Activated CD4-positive, alpha-beta memory T cell treated with anti-CD3 and anti-CD28 coated beads for 36 hours (primary cell): ENCODE data around the gene KPNA6. TPM values are rescaled to one million over a fixed set of nuclear protein-coding genes. Genes with fewer than 3 reads are reported as not detected.

ENCODE experiments used
- CTCF ChIA-PET: fragments of 350-600 bp; sonication (Branson Sonifier 250); formaldehyde crosslinking; loops from one replicate; lab custom pipeline; 2021; ENCODE audit warnings: antibody characterized with exemption, inconsistent platforms; lab: Charles Lee
- POLR2A ChIA-PET: fragments of 350-600 bp; sonication (Branson Sonifier 250); formaldehyde crosslinking; loops from one replicate; lab custom pipeline; 2021; ENCODE audit warnings: antibody characterized with exemption; lab: Charles Lee
- DNase-seq: peaks from one replicate; pipeline ENCODE4 v3.0.0-alpha.2; 2020
- H3K27ac Mint-ChIP-seq: one replicate; pipeline ENCODE4 v1.8.0; 2021; ENCODE audit warnings: mixed read lengths
- H3K27me3 Mint-ChIP-seq: one replicate; pipeline ENCODE4 v1.8.0; 2021; ENCODE audit warnings: mixed read lengths
- H3K36me3 Mint-ChIP-seq: one replicate; pipeline ENCODE4 v1.8.0; 2021; ENCODE audit warnings: mixed read lengths
- H3K4me1 Mint-ChIP-seq: one replicate; pipeline ENCODE4 v1.8.0; 2021; ENCODE audit warnings: low read depth, mixed read lengths
- H3K4me3 Mint-ChIP-seq: one replicate; pipeline ENCODE4 v1.8.0; 2021; ENCODE audit warnings: mild to moderate bottlenecking, mixed read lengths
- H3K9me3 Mint-ChIP-seq: one replicate; pipeline ENCODE4 v1.8.0; 2021; ENCODE audit warnings: mixed read lengths
- intact Hi-C: fragments of 100-400 bp; cut with micrococcal nuclease; formaldehyde crosslinking; loops from one replicate; pipeline ENCODE4 v1.15.1; 2023
- total RNA-seq, 2 experiments: library from RNA; stranded (reverse); gene quantifications; one replicate each; pipeline ENCODE4 v1.2.3, GENCODE V29; 2021

KPNA6 gene
- total RNA-seq, 2 experiments from 2014 or later: 69.8 to 77.6 TPM

DNA sequence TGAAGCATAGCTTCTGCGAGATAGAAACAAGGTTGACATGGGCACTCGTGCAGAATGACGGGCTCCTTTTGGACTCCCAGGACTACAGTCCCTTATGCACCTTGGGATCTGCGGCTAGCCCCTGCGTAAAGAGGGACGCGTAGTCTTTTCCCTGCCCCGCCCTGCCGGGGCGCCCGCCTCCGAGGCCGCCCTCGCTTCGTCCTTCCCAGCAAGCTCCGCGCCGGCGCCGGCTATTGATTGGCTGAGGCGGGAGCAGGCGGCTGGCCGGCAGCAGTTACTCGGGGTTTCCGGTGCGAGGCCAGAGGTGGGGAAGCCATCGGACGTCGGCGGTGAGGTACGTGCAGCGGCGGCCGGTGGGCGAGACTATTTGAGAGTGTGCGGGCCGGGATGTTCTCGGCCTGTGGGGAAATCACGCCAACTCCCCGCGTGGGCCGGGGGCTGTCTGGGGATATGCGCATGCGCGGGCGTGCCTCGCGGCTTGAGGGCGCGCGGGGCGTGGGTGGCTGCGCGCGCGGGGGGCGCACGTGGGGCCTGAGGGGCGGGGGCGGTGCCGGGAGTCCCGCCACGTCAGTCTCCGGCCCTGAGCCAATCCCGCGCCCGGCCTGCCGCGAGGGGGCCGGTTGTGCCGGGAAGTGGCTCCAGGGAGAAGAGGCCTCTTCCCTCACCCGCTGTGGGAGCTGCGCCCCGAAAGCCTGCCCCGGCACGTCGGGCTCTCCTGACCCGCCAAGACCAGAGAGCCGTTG is 71.8 kb downstream of the KPNA6 start, which contains the start of gene TXLNA:
TXLNA (plus strand) TSS at position 233 of the 743 bp plus-strand sequence. CDS start 671 bp downstream, outside the sequence.
- no peaks in the 10 kb centered on the region for H3K27me3 Mint-ChIP-seq
- H3K4me1 Mint-ChIP-seq: peaks cover 38% of the 10 kb centered on the region
- no peaks in the 10 kb centered on the region for H3K9me3 Mint-ChIP-seq
- peak within 1 kb of the TSS; percentile 91 for H3K4me3 Mint-ChIP-seq
- peak within 1 kb of the TSS; percentile 96 for H3K27ac Mint-ChIP-seq
- DNase-seq: peak; percentile 95
- CTCF ChIA-PET: interaction anchor here (0.7 to 2.4 kb wide), 6 partner anchors 35 to 201 kb away, joined by 3 to 14 read pairs (median 3); partner anchors contain the start of gene KPNA6
- intact Hi-C loops: loop anchor here (1.0 to 2.0 kb wide), 7 partner anchors 21 to 166 kb away; partner anchors contain the start of genes CCDC28B, EIF3I, KHDRBS1 and KPNA6
- POLR2A ChIA-PET: interaction anchor here (0.7 to 3.6 kb wide), 15 partner anchors 11 to 215 kb away, joined by 3 to 20 read pairs (median 4); partner anchors contain the start of genes BSDC1, CCDC28B, IQCC and KPNA6
- peaks cover 39% of the 10 kb centered on the region for H3K36me3 Mint-ChIP-seq

DNA sequence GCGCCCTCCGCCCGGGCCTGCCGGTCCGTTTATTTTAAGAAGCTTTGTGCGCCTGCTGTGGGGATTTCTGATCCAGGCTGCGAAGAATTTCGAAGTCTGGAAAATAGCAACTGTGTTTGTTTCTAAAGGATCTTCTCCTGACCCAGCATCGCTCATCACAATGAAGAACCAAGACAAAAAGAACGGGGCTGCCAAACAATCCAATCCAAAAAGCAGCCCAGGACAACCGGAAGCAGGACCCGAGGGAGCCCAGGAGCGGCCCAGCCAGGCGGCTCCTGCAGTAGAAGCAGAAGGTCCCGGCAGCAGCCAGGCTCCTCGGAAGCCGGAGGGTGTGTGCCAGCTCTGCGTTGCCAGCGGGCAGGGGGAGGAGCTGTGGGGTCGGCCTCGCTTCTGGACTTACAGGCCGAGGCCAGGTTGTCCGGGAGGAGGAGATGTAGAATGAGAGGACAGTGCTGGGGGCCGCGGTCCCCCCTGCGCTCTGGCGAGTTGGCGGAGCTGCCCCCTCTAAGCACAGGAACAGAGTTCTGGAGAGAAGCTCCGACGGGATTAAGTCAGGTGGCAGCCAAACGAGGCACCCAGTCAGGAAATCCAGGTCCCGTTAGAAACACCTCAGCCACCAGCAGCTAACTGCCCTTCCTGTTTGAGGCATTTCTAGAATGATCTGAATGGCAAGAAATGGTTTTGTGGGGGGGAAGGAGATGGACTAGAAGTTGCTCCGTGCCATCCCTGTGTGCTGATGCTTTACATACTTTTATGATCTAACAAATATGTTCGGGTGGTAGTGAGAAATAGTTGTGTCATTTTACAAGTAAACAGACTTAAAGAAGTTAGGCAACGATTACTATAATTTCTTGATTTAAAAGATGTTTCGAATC is 72.6 kb downstream of the KPNA6 start:
- intact Hi-C loops: loop anchor here (1.0 to 2.0 kb wide), 3 partner anchors 20 to 67 kb away; partner anchors contain the start of genes CCDC28B, EIF3I and TMEM234
- H3K36me3 Mint-ChIP-seq: peaks cover 45% of the 10 kb centered on the region
- peak overlapping the region; percentile 91 for H3K4me3 Mint-ChIP-seq
- peak overlapping the region; percentile 96 for H3K27ac Mint-ChIP-seq
- H3K9me3 Mint-ChIP-seq: no peaks in the 10 kb centered on the region
- peaks cover 43% of the 10 kb centered on the region for H3K4me1 Mint-ChIP-seq
- no peaks in the 10 kb centered on the region for H3K27me3 Mint-ChIP-seq
- DNase-seq: peak; percentile 56
- ChIA-PET CTCF (interaction anchor here (0.7 to 2.4 kb wide), 4 partner anchors 35 to 200 kb away, joined by 3 to 14 read pairs (median 3); partner anchors contain the start of gene KPNA6), POLR2A (interaction anchor here (0.8 to 3.6 kb wide), 13 partner anchors 10 to 166 kb away, joined by 3 to 20 read pairs (median 6); partner anchors contain the start of genes CCDC28B, IQCC, KPNA6 and MARCKSL1)

DNA sequence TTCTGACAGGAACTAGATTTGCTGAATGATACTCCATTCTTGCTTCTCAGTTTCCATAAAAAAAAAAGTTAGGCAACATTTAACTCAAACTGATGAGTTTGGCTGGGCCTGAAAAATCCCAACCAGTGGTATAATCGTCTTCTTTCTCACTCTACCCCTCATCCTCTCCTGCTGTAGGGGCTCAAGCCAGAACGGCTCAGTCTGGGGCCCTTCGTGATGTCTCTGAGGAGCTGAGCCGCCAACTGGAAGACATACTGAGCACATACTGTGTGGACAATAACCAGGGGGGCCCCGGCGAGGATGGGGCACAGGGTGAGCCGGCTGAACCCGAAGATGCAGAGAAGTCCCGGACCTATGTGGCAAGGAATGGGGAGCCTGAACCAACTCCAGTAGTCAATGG is 73.2 kb downstream of the KPNA6 start:
- H3K27ac Mint-ChIP-seq: peak overlapping the region; percentile 96
- H3K36me3 Mint-ChIP-seq: peaks cover 46% of the 10 kb centered on the region
- CTCF ChIA-PET: interaction anchor here (1.2 to 1.6 kb wide), 3 partner anchors 34 to 199 kb away, joined by 3 to 4 read pairs (median 3); no protein-coding TSS in a partner anchor
- POLR2A ChIA-PET: interaction anchor here (0.6 to 3.6 kb wide), 9 partner anchors 10 to 167 kb away, joined by 3 to 20 read pairs (median 6); partner anchors contain the start of genes CCDC28B, KPNA6 and TMEM39B
- intact Hi-C loops: loop anchor here (2.0 kb wide), 2 partner anchors 20 to 42 kb away; partner anchors contain the start of genes CCDC28B, EIF3I and TMEM234
- H3K27me3 Mint-ChIP-seq: no peaks in the 10 kb centered on the region
- peak overlapping the region; percentile 91 for H3K4me3 Mint-ChIP-seq
- no peaks in the 10 kb centered on the region for H3K9me3 Mint-ChIP-seq
- H3K4me1 Mint-ChIP-seq: peaks cover 45% of the 10 kb centered on the region
- DNase-seq: no peak

DNA sequence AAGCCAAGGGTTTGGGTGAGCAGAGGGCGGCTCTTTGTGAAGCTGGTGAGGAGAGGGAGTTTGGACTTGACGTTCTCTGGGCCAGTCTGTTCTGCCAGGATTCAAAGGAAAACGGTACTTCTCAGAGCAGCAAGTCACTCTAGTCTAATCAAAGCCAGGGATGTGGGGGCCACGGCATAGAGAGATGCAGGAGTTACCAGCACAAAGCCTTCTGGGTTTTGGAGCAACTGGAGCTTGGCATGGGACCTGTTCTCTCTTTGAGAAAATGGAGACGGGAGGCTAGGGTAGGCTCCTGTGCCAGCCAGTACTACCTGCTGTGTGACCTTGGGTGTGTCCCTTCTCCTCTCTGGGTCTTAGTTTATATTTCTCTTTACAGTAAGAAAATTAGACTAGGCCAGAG is 73.7 kb downstream of the KPNA6 start:
- POLR2A ChIA-PET: interaction anchor here (0.6 to 3.6 kb wide), 5 partner anchors 16 to 109 kb away, joined by 3 to 17 read pairs (median 5); partner anchors contain the start of gene TMEM39B
- intact Hi-C loops: loop anchor here (2.0 kb wide), 2 partner anchors 19 to 41 kb away; partner anchors contain the start of genes CCDC28B, EIF3I and TMEM234

GRCh38 chr1:32182060-32182459 is 74.2 kb downstream of the KPNA6 start:
- no peak for DNase-seq
- intact Hi-C loops: no loop called here
- Mint-ChIP-seq H3K4me1 (peaks cover 51% of the 10 kb centered on the region), H3K9me3 (no peaks in the 10 kb centered on the region), H3K27me3 (no peaks in the 10 kb centered on the region), H3K27ac (peak overlapping the region; percentile 33), H3K4me3 (peak overlapping the region; percentile 91), H3K36me3 (peaks cover 56% of the 10 kb centered on the region)
- CTCF ChIA-PET: interaction anchor here (0.7 to 1.6 kb wide), 3 partner anchors 33 to 532 kb away, joined by 3 to 4 read pairs (median 3); no protein-coding TSS in a partner anchor
- POLR2A ChIA-PET: interaction anchor here (1.0 to 3.6 kb wide), 4 partner anchors 15 to 109 kb away, joined by 3 to 17 read pairs (median 8); partner anchors contain the start of gene TMEM39B

More for the DNA sequence above, 73.7 kb downstream of the KPNA6 start:
- Mint-ChIP-seq H3K27me3 (no peaks in the 10 kb centered on the region), H3K36me3 (peaks cover 51% of the 10 kb centered on the region), H3K27ac (peak overlapping the region; percentile 96), H3K9me3 (no peaks in the 10 kb centered on the region), H3K4me1 (peaks cover 50% of the 10 kb centered on the region), H3K4me3 (peak overlapping the region; percentile 91)
- no peak for DNase-seq
- CTCF ChIA-PET: interaction anchor here (1.2 to 1.6 kb wide), 2 partner anchors 34 to 67 kb away, joined by 3 to 4 read pairs; no protein-coding TSS in a partner anchor

- intact Hi-C loops: no loop called here
- no peak for DNase-seq
- ChIA-PET CTCF (no interaction called here), POLR2A (interaction anchor here (0.6 to 1.0 kb wide), 2 partner anchors 9 to 143 kb away, joined by 4 read pairs; no protein-coding TSS in a partner anchor)
- peak overlapping the region; percentile 42 for H3K27ac Mint-ChIP-seq
- no peak overlapping the region for H3K4me3 Mint-ChIP-seq
- H3K27me3 Mint-ChIP-seq: no peaks in the 10 kb centered on the region
- no peaks in the 10 kb centered on the region for H3K9me3 Mint-ChIP-seq
- peaks cover 75% of the 10 kb centered on the region for H3K36me3 Mint-ChIP-seq
- peaks cover 44% of the 10 kb centered on the region for H3K4me1 Mint-ChIP-seq
Observed at GRCh38 chr1:32184650-32185049, 76.8 kb downstream of the KPNA6 start.

GRCh38 chr1:32186077-32186476 is 78.2 kb downstream of the KPNA6 start:
- H3K4me3 Mint-ChIP-seq: peak overlapping the region; percentile 50
- DNase-seq: no peak
- H3K9me3 Mint-ChIP-seq: no peaks in the 10 kb centered on the region
- peaks cover 74% of the 10 kb centered on the region for H3K36me3 Mint-ChIP-seq
- no peaks in the 10 kb centered on the region for H3K27me3 Mint-ChIP-seq
- intact Hi-C loops: no loop called here
- ChIA-PET POLR2A (interaction anchor here (0.5 to 1.2 kb wide), 2 partner anchors 9 to 63 kb away, joined by 3 read pairs; no protein-coding TSS in a partner anchor), CTCF (interaction anchor here (0.9 kb wide), 1 partner anchor 30 kb away, joined by 3 read pairs; no protein-coding TSS in a partner anchor)
- H3K4me1 Mint-ChIP-seq: peaks cover 43% of the 10 kb centered on the region
- H3K27ac Mint-ChIP-seq: peak overlapping the region; percentile 84

DNA sequence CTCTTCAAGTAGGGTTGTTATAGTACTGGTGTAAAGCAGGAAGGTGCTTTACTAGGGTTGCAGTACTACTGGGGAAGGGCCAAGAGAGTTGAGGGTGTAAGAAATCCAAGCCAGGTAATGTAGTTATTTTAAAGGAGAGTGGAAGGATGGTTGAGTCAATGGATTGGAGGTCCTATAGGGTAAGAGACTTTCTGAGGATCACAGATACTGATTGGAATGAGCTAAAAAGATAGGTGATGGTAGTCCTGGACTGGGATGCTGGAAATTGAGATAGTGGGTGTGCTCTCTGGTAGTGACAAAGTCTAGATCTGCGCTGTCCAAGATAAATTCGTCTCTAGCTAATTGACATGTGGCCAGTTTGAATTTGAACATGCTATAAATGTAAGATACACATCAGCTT is 78.6 kb downstream of the KPNA6 start:
- DNase-seq: no peak
- ChIA-PET POLR2A (interaction anchor here (0.5 to 1.2 kb wide), 2 partner anchors 9 to 62 kb away, joined by 3 read pairs; no protein-coding TSS in a partner anchor), CTCF (interaction anchor here (0.9 kb wide), 1 partner anchor 30 kb away, joined by 3 read pairs; no protein-coding TSS in a partner anchor)
- Mint-ChIP-seq H3K27ac (peak overlapping the region; percentile 84), H3K27me3 (no peaks in the 10 kb centered on the region), H3K4me3 (peak overlapping the region; percentile 50), H3K9me3 (no peaks in the 10 kb centered on the region), H3K36me3 (peaks cover 74% of the 10 kb centered on the region), H3K4me1 (peaks cover 39% of the 10 kb centered on the region)
- intact Hi-C loops: no loop called here

GRCh38 chr1:32187850-32188249 is 80.0 kb downstream of the KPNA6 start:
- Mint-ChIP-seq H3K27ac (no peak overlapping the region), H3K9me3 (no peaks in the 10 kb centered on the region), H3K4me1 (peaks cover 30% of the 10 kb centered on the region), H3K36me3 (peaks cover 76% of the 10 kb centered on the region), H3K4me3 (no peak overlapping the region), H3K27me3 (no peaks in the 10 kb centered on the region)
- ChIA-PET POLR2A (no interaction called here), CTCF (no interaction called here)
- intact Hi-C loops: no loop called here
- no peak for DNase-seq

DNA sequence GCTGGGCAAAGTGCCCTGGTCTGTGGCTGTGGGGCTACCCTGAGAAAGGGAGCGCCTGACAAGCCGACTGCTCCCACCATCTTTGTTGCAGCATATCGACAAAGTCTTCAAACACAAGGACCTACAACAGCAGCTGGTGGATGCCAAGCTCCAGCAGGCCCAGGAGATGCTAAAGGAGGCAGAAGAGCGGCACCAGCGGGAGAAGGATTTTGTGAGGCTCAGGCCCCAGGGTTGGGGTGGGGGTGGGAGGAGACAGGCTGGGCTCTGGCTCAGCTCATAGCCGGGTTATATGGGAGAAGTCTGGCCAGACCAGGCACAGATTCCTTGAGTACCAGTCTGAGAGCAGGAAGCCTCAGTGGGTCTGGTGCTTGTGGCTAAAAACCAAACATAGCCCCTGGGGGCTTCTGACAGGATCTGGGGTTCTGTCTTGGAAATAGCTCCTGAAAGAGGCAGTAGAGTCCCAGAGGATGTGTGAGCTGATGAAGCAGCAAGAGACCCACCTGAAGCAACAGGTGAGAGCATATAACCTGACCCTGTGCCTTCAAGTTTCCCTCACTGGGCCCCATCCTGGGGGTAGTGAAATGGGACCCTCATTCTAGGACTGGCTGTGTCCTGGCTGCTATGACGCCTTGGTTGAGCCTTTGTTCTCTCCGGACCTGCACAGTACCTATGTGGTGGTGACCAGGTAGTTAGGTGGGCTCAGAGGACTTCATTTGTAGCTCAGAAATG is 84.5 kb downstream of the KPNA6 start:
- no peak for DNase-seq
- Mint-ChIP-seq H3K4me3 (no peak overlapping the region), H3K36me3 (peaks cover 85% of the 10 kb centered on the region), H3K9me3 (no peaks in the 10 kb centered on the region), H3K27ac (no peak overlapping the region), H3K4me1 (peaks cover 38% of the 10 kb centered on the region), H3K27me3 (no peaks in the 10 kb centered on the region)
- CTCF ChIA-PET: interaction anchor here (0.8 to 2.6 kb wide), 2 partner anchors 23 to 209 kb away, joined by 4 to 10 read pairs; no protein-coding TSS in a partner anchor
- POLR2A ChIA-PET: interaction anchor here (0.7 to 1.1 kb wide), 3 partner anchors 9 to 13 kb away, joined by 3 to 5 read pairs (median 3); partner anchors contain the start of gene IQCC
- intact Hi-C loops: no loop called here
